Stimulated activated naive CD8-positive, alpha-beta T cell treated with anti-CD3 and anti-CD28 coated beads, Interleukin-15, Interleukin-2, amounts not matched to agents 100 ng/mL and 50 ng/mL, for 24 hours (primary cell): ENCODE measurements around the gene GPR21.

Source experiments
- H3K27ac Mint-ChIP-seq: one replicate; pipeline ENCODE4 v1.8.0; 2021; ENCODE audit warnings: mild to moderate bottlenecking, mixed read lengths
- H3K27me3 Mint-ChIP-seq: one replicate; pipeline ENCODE4 v1.8.0; 2021; ENCODE audit warnings: mixed read lengths
- H3K36me3 Mint-ChIP-seq: one replicate; pipeline ENCODE4 v1.8.0; 2021; ENCODE audit warnings: low read depth, mixed read lengths
- H3K4me1 Mint-ChIP-seq: one replicate; pipeline ENCODE4 v1.8.0; 2021; ENCODE audit warnings: low read depth, mixed read lengths
- H3K4me3 Mint-ChIP-seq: one replicate; pipeline ENCODE4 v1.8.0; 2021; ENCODE audit warnings: mild to moderate bottlenecking, mixed read lengths
- H3K9me3 Mint-ChIP-seq: one replicate; pipeline ENCODE4 v1.8.0; 2021; ENCODE audit warnings: mixed read lengths

GPR21 gene

DNA sequence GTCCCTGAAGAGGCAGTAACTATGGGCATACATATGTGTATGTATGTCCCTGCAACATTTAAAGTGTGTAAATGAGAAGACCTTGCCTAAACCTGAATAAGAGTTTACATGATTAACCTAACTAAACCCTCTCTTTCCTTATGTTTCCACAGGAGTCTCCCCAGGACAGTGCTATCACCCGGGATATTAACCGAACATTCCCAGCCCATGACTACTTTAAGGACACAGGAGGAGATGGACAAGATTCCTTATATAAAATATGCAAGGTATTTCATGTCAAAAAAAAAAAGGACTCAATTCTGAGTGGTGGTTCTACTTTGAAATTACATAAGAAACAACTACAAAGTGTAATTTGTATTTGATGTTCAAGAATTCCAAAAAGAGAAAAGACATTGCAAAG is 31.7 kb downstream of the GPR21 start:
- no peaks in the 10 kb centered on the region for H3K9me3 Mint-ChIP-seq
- H3K4me3 Mint-ChIP-seq: no peak overlapping the region
- H3K27ac Mint-ChIP-seq: no peak overlapping the region
- H3K36me3 Mint-ChIP-seq: peaks cover 35% of the 10 kb centered on the region
- no peaks in the 10 kb centered on the region for H3K4me1 Mint-ChIP-seq
- no peaks in the 10 kb centered on the region for H3K27me3 Mint-ChIP-seq

DNA sequence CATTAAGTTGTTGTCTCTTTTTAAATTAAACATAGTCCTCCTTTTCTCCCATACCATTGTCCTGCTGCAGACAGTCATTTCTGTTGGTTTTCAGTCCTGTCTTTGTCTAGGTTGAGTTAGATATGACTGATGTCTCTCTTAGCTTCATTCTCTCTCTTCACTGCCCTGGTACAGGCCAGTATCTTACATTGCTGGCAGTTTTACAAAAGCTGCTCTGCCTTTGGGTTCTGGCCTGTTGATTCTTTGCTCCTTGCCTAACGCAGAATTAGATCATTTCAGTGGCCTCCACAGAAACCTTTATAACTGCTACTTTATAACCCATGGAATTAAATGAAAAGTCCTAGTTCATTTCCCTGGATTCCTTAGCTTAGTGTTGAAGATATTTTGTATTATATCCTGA is 33.7 kb downstream of the GPR21 start:
- Mint-ChIP-seq H3K27ac (no peak overlapping the region), H3K36me3 (peaks cover 48% of the 10 kb centered on the region), H3K4me1 (no peaks in the 10 kb centered on the region), H3K4me3 (no peak overlapping the region), H3K27me3 (no peaks in the 10 kb centered on the region), H3K9me3 (no peaks in the 10 kb centered on the region)

DNA sequence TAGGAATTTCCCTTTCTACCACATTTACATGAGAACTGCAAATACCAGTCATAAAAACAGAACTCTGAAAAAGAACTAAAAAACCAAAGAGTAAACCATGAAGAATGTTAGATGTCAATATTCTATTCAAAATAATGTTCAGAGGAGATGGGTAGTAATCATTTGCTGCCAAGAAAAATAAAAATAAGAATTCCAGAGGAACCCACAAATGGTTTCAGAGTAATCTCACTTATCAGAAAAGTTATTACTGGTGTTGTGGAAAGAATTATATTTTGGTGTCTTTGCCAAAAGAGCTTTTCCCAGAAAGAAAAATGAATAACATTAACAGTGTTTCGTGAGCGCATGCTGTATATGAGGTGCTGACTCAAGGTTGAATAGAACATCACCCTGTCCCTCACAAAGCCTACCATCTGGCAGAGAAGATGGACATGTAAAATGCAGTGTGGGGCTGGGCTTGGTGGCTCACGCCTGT is 35.6 kb downstream of the GPR21 start:
- no peaks in the 10 kb centered on the region for H3K27me3 Mint-ChIP-seq
- no peak overlapping the region for H3K4me3 Mint-ChIP-seq
- no peaks in the 10 kb centered on the region for H3K4me1 Mint-ChIP-seq
- H3K36me3 Mint-ChIP-seq: peaks cover 58% of the 10 kb centered on the region
- no peak overlapping the region for H3K27ac Mint-ChIP-seq
- no peaks in the 10 kb centered on the region for H3K9me3 Mint-ChIP-seq

DNA sequence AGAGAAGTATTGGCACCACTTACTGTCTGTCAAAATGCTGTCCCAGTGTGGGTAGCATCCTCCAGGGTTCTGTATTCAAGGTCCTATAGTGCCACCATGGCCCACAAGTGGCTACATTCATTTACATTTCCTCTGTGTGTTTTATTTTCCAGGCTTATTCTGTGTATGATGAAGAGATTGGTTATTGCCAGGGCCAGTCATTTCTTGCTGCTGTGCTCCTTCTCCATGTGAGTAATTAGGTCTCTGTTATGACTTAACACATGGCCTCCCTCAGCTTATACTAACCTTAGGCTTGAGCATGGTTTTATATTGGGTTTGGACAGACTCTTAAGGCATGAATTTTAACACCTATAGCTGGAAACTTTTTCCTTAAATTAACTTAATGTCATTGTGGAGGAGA is 36.7 kb downstream of the GPR21 start:
- Mint-ChIP-seq H3K27ac (no peak overlapping the region), H3K4me1 (no peaks in the 10 kb centered on the region), H3K36me3 (peaks cover 54% of the 10 kb centered on the region)

DNA sequence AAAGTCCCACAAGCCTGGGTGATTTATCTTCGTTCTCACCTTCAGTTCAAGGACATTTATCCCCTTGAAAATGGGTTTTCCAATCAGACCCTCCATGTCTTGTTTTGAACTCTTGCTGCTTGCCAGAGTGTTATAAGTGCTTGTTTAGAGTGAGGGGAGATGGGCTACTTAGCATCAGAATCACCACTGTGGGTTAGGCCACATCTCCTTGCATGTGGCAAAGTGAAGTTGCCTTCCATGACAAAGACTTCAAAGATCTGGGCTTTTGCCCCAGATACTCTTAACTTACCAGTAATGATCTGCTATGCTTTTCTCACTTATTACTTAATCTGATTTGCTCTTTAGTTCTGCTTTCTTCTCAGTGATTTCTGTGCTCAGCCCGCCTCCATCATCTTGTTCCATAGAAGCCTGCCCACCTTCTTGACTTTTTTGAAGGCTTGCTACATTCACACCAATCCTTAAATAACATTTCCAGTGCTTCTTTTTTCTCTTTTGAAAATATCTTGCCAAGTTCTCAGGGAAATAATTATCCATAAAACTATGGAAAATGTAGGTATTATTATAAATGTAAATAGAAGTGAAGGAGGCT is 39.0 kb downstream of the GPR21 start:
- Mint-ChIP-seq H3K36me3 (peaks cover 39% of the 10 kb centered on the region), H3K9me3 (no peaks in the 10 kb centered on the region), H3K27ac (no peak overlapping the region), H3K4me1 (no peaks in the 10 kb centered on the region), H3K4me3 (no peak overlapping the region), H3K27me3 (no peaks in the 10 kb centered on the region)

More for the DNA sequence above, 36.7 kb downstream of the GPR21 start:
- Mint-ChIP-seq H3K27me3 (no peaks in the 10 kb centered on the region), H3K9me3 (no peaks in the 10 kb centered on the region), H3K4me3 (no peak overlapping the region)

DNA sequence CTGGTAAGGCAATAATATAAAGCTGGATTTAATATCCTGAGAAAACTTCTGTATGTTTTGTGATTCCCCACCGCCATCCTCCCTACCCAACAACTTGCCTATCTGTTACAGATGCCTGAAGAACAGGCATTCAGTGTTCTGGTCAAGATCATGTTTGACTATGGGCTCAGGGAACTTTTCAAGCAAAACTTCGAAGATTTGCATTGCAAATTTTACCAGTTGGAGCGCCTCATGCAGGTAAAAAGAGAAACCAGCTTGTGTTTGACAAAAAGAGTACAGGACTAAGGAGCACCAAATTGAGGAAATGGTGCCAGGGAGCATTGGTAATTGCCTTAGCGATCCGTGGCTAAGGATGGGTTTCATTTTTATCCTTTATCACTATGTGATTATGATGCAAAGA is 40.0 kb downstream of the GPR21 start:
- peaks cover 35% of the 10 kb centered on the region for H3K36me3 Mint-ChIP-seq
- H3K4me3 Mint-ChIP-seq: no peak overlapping the region
- no peaks in the 10 kb centered on the region for H3K4me1 Mint-ChIP-seq
- no peak overlapping the region for H3K27ac Mint-ChIP-seq
- no peaks in the 10 kb centered on the region for H3K9me3 Mint-ChIP-seq
- H3K27me3 Mint-ChIP-seq: no peaks in the 10 kb centered on the region

DNA sequence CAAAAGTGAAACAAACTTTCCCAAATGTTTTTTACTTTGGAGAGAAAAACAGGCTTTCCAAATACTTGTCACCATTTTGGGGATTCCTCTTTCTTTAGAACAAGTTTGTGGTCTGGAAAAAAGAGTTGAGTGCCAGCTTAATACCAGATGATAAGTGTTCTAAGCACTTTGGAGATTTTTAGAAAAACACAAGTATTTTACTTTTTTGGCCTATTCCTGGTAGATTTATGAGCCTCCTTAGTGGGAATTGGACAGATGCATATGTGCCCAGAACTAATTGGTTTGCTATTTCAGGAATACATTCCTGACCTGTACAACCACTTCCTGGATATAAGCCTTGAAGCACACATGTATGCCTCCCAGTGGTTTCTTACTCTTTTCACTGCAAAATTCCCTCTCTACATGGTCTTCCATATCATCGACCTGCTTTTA is 40.5 kb downstream of the GPR21 start:
- peaks cover 35% of the 10 kb centered on the region for H3K36me3 Mint-ChIP-seq
- no peaks in the 10 kb centered on the region for H3K4me1 Mint-ChIP-seq
- H3K9me3 Mint-ChIP-seq: no peaks in the 10 kb centered on the region
- no peaks in the 10 kb centered on the region for H3K27me3 Mint-ChIP-seq
- no peak overlapping the region for H3K4me3 Mint-ChIP-seq
- no peak overlapping the region for H3K27ac Mint-ChIP-seq

DNA sequence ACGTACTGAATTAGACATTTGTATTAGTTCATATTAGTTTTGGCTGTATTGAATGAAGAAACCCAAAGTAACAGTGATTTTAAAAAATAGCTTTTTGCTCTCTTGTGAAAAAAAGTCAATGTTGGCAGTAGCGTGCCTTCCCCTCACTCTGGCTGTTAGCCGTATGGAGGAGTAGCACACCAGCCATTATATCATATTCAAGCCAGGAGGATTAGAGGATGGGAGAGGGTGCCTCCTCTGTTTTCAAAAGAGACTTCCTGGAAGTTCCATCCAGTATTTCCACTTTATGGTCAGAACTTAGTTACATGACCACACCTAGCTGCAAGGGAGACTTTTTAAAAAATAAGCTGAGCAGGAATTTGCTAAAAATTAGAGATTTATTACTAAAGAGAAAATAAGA is 41.2 kb downstream of the GPR21 start:
- H3K4me3 Mint-ChIP-seq: no peak overlapping the region
- H3K36me3 Mint-ChIP-seq: peaks cover 39% of the 10 kb centered on the region
- no peaks in the 10 kb centered on the region for H3K4me1 Mint-ChIP-seq
- H3K27me3 Mint-ChIP-seq: no peaks in the 10 kb centered on the region
- H3K9me3 Mint-ChIP-seq: no peaks in the 10 kb centered on the region
- H3K27ac Mint-ChIP-seq: no peak overlapping the region

DNA sequence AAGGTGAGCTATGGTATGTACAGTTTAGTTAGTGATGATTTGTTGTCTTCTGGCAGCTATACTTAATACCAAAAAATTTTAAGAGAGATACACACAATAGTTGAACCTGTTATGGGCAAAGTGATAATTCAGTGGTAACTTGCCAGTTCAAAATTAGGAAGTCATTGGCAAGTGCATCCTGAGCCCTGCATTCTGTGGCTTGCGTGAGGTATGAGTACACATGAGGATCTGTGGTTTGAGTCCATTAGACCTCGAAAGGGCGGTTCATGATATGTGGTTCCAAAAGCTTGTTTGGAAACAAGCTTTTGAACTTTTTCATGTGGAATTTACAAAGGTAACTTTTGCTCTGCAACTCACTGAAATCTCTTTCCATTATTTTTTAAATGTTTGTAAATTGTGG is 47.0 kb downstream of the GPR21 start:
- Mint-ChIP-seq H3K4me3 (no peak overlapping the region), H3K36me3 (peaks cover 36% of the 10 kb centered on the region), H3K9me3 (no peaks in the 10 kb centered on the region), H3K27ac (no peak overlapping the region), H3K27me3 (no peaks in the 10 kb centered on the region), H3K4me1 (no peaks in the 10 kb centered on the region)

DNA sequence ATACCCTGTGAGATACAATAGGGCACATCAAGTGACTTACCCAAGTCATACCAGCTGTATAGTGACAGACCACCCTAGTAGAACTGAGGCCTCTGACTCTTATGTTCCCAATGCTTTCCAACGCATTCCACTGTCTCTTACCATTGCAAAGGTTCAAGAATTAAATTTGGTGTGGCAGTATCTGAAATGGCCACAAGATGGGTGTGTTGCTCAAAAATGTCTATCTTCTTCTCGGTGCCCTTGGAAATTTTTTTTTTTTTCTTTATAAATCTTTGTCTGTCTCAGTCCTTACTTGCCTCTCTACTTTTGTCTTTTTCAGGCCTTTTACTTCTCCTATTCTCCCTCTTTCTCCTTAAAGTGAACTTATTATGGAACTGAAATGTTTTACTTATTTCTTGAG is 48.4 kb downstream of the GPR21 start:
- no peaks in the 10 kb centered on the region for H3K9me3 Mint-ChIP-seq
- no peaks in the 10 kb centered on the region for H3K27me3 Mint-ChIP-seq
- no peak overlapping the region for H3K27ac Mint-ChIP-seq
- no peaks in the 10 kb centered on the region for H3K4me1 Mint-ChIP-seq
- H3K36me3 Mint-ChIP-seq: peaks cover 41% of the 10 kb centered on the region
- no peak overlapping the region for H3K4me3 Mint-ChIP-seq

DNA sequence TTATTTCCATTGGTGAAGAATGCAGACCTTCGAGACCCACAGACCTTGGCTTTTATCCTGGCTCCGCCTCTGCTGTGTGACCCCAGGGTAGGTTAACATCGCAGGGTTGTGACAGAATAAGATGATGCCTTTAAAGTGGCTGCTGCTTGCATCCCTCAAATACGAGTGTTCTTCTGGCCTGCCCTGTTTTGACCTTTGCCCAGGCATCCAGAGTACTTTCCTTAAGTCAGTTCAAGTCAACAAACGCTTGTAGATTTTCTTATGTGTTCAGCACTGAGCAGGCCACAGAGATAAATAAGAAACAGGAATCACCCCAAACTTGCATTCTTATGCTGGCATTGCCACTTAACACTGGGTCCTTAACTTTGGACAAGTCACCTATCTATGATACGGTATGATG is 50.2 kb downstream of the GPR21 start:
- H3K36me3 Mint-ChIP-seq: peaks cover 34% of the 10 kb centered on the region
- H3K27me3 Mint-ChIP-seq: no peaks in the 10 kb centered on the region
- no peaks in the 10 kb centered on the region for H3K4me1 Mint-ChIP-seq
- H3K9me3 Mint-ChIP-seq: no peaks in the 10 kb centered on the region
- H3K27ac Mint-ChIP-seq: no peak overlapping the region
- no peak overlapping the region for H3K4me3 Mint-ChIP-seq

DNA sequence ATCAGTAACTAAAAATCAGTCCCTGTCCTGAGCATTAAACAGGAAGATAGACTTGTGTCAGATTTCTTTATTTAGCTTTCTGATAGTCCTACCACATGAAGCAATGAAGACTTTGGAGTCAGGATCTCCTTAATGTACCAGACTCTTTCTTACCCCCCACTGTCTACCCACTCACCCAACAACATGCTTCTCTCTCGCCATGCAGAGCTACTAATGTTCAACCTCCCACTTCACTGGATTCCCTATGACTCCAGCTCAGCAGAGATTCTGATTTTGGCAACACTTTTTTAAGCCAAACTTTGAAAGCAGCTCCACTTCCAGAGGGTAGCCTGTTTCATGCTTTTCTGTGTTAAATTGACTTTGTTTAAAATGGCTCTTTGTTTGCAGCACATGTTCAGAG is 50.8 kb downstream of the GPR21 start:
- H3K9me3 Mint-ChIP-seq: no peaks in the 10 kb centered on the region
- H3K27me3 Mint-ChIP-seq: no peaks in the 10 kb centered on the region
- no peaks in the 10 kb centered on the region for H3K4me1 Mint-ChIP-seq
- H3K4me3 Mint-ChIP-seq: no peak overlapping the region
- H3K27ac Mint-ChIP-seq: no peak overlapping the region
- H3K36me3 Mint-ChIP-seq: peaks cover 34% of the 10 kb centered on the region
